ENCODE measurements around the gene OR1L4.

GRCh38 chr9:122742003-122742402 is 18.2 kb downstream of the OR1L4 start, which contains the start of gene OR1L6:
- TF ChIP-seq YY1 (IDR thresholded peaks at IDR 0.05; ENCODE audit: low read depth) (no peak), CTCF (IDR thresholded peaks at IDR 0.05) (no peak), GATA2 (CRISPR knock-in tag; IDR thresholded peaks at IDR 0.05) (no peak), REST (IDR thresholded peaks at IDR 0.05; ENCODE audit: low read depth, low read length) (no peak), ZBTB33 (IDR thresholded peaks at IDR 0.05; ENCODE audit: borderline replicate concordance, low read depth) (no peak), POLR2AphosphoS5 (IDR thresholded peaks at IDR 0.05; ENCODE audit: low read depth, low read length) (no peak), EP300 (IDR thresholded peaks at IDR 0.05; ENCODE audit: borderline replicate concordance in 1 of 2, low read depth in 1 of 2, low read length in 1 of 2) (no peak), EZH2phosphoT487 (IDR thresholded peaks at IDR 0.05; ENCODE audit: borderline replicate concordance, low read depth) (no peak), PBX3 (IDR thresholded peaks at IDR 0.05) (no peak), RAD21 (IDR thresholded peaks at IDR 0.05; ENCODE audit: low read length) (no peak), USF2 (IDR thresholded peaks at IDR 0.05; ENCODE audit: borderline replicate concordance, low read depth, low read length) (no peak), RXRA (IDR thresholded peaks at IDR 0.05; ENCODE audit: borderline replicate concordance, low read depth) (no peak), SMC3 (IDR thresholded peaks at IDR 0.05; ENCODE audit: low read depth, low read length) (no peak), IRF3 (IDR thresholded peaks at IDR 0.05; ENCODE audit: low read depth, low read length) (no peak)
